Liver (tissue), 2 donors: ENCODE measurements around the gene LRRFIP1.

Experiments
- RAD21 ChIP-seq, 2 donors: IDR thresholded peaks; 2 replicates each; pipeline ENCODE4 v1.6.1; 2016; ENCODE audit warnings: antibody characterized with exemption in 2 of 2, mild to moderate bottlenecking in 2 of 2
- SP1 ChIP-seq: IDR thresholded peaks from 2 replicates; pipeline ENCODE4 v1.6.1; 2018; ENCODE audit warnings: antibody characterized with exemption, mild to moderate bottlenecking
- donor health status: healthy.

- TF ChIP-seq RAD21 (IDR thresholded peaks at IDR 0.05): no peak
- TF ChIP-seq SP1: no peak
These were observed 90.2 kb downstream of the LRRFIP1 start for GRCh38 chr2:237717366-237718276.
